Measurements from ENCODE around the gene NR3C1.

NR3C1 gene

DNA sequence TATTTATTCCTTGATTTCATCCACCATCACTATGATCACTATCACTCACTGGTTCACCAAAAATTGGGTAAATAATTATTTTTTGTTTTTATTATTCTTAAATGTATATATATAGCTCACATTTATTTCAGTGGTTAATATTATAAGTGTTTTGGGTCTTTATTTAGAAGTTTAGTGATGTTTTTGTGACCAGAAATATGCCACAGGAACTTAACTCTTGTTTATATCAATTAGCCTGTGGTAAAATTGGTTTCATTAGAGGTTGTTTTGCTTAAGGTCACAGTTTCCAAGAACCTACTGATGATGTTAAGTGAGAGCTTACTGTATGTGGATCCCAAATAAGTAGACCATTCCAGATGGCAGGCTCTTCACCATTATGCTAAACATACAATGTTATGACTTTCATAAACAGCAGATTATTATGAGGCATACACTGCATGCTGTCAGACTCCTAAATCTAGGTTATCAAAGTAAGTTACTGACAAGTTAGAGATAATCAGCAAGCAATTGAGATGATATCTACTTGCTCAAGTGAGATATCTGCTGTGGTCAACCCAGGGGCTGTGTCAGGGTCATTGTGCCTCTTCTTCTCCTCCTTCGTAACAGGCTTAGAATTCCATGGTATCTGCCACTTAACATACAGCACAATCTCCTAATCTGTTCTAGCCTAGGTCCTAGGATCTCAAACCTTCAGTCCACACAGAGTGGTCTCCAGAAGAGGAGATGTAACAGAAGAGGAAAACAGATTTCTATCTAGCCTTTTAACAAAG is 57.6 kb downstream of the NR3C1 start:
- CTCF ChIA-PET, result interaction anchor here (1.6 to 2.2 kb wide), 2 partner anchors 8 to 15 kb away, joined by 7 to 9 read pairs; no protein-coding TSS in a partner anchor
- TF ChIP-seq, protein P1, sequence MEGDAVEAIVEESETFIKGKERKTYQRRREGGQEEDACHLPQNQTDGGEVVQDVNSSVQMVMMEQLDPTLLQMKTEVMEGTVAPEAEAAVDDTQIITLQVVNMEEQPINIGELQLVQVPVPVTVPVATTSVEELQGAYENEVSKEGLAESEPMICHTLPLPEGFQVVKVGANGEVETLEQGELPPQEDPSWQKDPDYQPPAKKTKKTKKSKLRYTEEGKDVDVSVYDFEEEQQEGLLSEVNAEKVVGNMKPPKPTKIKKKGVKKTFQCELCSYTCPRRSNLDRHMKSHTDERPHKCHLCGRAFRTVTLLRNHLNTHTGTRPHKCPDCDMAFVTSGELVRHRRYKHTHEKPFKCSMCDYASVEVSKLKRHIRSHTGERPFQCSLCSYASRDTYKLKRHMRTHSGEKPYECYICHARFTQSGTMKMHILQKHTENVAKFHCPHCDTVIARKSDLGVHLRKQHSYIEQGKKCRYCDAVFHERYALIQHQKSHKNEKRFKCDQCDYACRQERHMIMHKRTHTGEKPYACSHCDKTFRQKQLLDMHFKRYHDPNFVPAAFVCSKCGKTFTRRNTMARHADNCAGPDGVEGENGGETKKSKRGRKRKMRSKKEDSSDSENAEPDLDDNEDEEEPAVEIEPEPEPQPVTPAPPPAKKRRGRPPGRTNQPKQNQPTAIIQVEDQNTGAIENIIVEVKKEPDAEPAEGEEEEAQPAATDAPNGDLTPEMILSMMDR (IDR thresholded peaks at IDR 0.05; ENCODE audit: control extremely low read depth, extremely low read depth, low read depth, missing control alignments), result no peak
- POLR2A ChIA-PET, result no interaction called here
- DNase-seq (ENCODE audit: extremely low spot score), result no peak

DNA sequence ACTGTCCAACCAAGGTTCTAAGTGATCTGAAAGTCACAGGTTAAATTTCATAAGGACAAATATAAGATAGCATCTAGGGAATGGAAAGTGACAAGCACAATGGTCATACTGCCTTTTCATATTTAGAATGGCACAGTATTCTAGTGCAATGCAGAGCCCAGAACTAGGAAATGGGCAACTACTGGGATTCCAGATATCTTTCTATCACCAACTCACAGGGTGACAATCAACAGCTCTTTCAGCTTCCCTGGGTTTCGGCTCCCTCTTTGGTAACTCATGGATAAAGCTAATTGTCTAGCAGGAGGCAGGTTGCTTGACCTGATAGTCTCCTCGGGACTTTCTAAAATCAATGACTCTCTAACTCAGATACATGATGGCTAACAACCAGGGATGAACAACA is 60.4 kb downstream of the NR3C1 start:
- DNase-seq (ENCODE audit: extremely low spot score), result no peak
- POLR2A ChIA-PET, result no interaction called here
- TF ChIP-seq, protein P1 (IDR thresholded peaks at IDR 0.05; ENCODE audit: control extremely low read depth, extremely low read depth, low read depth, missing control alignments), result no peak
- CTCF ChIA-PET, result interaction anchor here (1.1 to 2.1 kb wide), 5 partner anchors 9 to 35 kb away, joined by 3 to 7 read pairs (median 4); no protein-coding TSS in a partner anchor

DNA sequence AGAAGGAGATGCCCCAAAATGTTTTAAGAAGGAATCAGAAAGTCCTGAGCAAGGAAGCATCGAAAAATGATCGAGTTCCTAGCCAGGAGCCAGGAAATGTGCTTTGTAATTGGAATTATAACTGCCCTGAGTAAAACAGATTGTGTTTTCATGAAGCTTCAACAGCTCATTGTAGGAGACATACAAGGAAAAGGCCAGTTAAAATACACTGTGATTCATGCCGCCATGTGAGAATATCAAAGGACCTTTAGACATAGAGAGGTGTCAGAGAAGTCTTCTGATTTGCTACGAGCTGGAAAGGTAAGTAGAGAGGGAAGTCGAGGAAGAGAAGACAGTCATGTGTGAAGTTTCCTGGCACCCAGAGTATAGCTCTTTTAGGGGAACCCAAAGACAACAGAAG is 60.9 kb downstream of the NR3C1 start:
- no peak for DNase-seq (ENCODE audit: extremely low spot score)
- TF ChIP-seq, protein P1 (IDR thresholded peaks at IDR 0.05; ENCODE audit: control extremely low read depth, extremely low read depth, low read depth, missing control alignments), result no peak
- CTCF ChIA-PET, result interaction anchor here (1.1 to 2.1 kb wide), 5 partner anchors 9 to 35 kb away, joined by 3 to 7 read pairs (median 4); no protein-coding TSS in a partner anchor
- POLR2A ChIA-PET, result no interaction called here

DNA sequence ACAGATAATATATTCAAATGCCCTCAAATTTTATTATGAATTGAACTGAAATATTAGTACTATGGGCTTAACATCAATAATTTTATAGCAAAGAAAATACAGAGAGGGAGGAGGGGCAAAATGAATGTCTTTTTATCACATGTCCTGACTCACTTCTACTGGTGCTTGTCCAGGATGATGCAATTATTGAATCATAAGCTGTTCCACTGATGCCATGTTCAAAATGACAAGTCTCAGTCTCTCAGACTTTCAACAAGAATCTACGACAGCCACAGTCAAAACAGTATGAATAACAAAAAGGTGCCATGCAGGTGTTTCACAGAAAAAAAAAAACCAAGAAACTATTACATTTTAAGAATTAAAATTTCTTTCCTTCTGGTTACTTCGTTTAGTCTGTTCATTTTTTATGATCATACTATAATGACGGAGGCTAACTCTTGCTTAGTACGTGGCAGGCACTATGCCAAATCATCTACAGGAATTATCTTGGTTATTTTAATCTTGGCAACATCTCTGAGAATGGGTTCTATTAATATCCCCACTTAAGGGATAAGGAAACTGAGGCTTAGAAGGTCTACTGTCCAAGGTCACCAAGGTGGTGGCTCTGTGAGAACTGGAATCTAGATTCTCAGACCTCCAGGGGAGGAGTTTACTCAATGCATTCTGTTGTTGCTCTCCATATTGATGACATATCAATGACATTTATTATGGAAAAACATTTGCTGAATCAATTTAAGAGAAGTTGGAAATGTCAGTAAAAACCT is 61.5 kb downstream of the NR3C1 start:
- ChIA-PET CTCF (interaction anchor here (1.3 to 2.1 kb wide), 3 partner anchors 10 to 18 kb away, joined by 4 to 7 read pairs (median 7); no protein-coding TSS in a partner anchor), POLR2A (no interaction called here)
- DNase-seq (ENCODE audit: extremely low spot score), result no peak
- TF ChIP-seq, protein P1 (IDR thresholded peaks at IDR 0.05; ENCODE audit: control extremely low read depth, extremely low read depth, low read depth, missing control alignments), result no peak

DNA sequence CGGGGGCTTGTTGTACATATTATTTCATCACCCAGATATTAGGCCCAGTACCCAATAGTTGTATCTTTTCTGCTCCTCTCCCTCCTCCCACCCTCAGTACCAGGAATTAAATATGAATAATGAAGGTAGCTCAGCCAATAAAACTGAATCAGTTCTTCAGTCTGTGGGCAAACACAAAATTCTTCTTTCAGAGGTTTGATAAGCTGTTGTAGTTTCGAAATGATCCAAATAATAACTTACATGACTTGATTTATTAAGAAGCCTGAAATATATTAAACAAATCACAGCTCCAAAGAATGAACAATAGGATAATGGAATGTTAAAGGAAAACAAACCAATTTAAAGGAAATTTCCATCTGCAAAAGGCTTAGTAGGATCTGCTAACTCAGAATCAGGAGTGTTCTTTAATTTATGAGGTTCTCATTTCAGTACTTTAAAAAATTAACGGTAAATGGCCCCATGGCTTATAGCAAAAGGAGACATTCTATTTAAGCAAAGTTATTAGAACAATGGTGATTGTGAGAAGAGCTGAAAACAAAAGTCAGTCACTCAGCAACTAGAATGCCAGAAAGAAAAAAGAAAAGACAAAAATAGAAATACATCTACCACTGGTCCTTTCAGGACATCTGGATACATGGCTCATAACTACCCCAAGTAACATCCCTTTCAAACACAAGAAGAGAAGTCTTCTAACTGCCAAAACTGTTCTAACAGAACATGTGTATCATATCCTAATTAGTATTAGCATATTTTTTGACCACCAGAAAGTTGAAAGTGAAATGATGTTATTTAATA is 62.4 kb downstream of the NR3C1 start:
- DNase-seq (ENCODE audit: extremely low spot score), result no peak
- ChIA-PET CTCF (no interaction called here), POLR2A (no interaction called here)
- TF ChIP-seq, protein P1 (IDR thresholded peaks at IDR 0.05; ENCODE audit: control extremely low read depth, extremely low read depth, low read depth, missing control alignments), result no peak
